HepG2 (cell line): ENCODE measurements around the gene USP7. TPM values are rescaled to one million over a fixed set of nuclear protein-coding genes. Genes with fewer than 3 reads are reported as not detected.

Experiments
- ATAC-seq: fragments of 200-7000 bp; cut with Tn5 transposase; 3 replicates; pipeline ENCODE4 v1.9.1; 2020; ENCODE audit warnings: mild to moderate bottlenecking, moderate library complexity
- BruUV-seq: library from RNA; stranded (reverse); fragments of 400-500 nt; replicated peaks from 2 replicates; lab custom pipeline; 2021; lab: Mats Ljungman, UMichigan
- CTCF ChIA-PET: fragments of 300-600 bp; formaldehyde crosslinking; extraction: SDS; loops from one replicate; lab custom pipeline; 2021; ENCODE audit warnings: low total read pairs, inconsistent platforms, low intra/inter-chr PET ratio; lab: Yijun Ruan, JAX
- POLR2A ChIA-PET: fragments of 350-600 bp; sonication (Branson Sonifier 250); formaldehyde crosslinking; loops from one replicate; lab custom pipeline; 2020; ENCODE audit warnings: antibody characterized with exemption, inconsistent platforms; lab: Yijun Ruan, JAX
- DNase-seq: peaks from one replicate; pipeline ENCODE4 v3.0.0-alpha.2; 2015; ENCODE audit warnings: low spot score
- FAIRE-seq: peaks from 3 replicates; lab custom pipeline; 2011; peaks lifted over from hg19 to GRCh38; lab: Jason Lieb, UNC
- H2AFZ ChIP-seq: one replicate; pipeline ENCODE4 v1.6.1; 2011; ENCODE audit warnings: low read length, inconsistent platforms
- H3K27ac ChIP-seq: fragments of 300-600 bp; 3 replicates; pipeline ENCODE4 v1.8.0; 2011; ENCODE audit warnings: mixed run types, mild to moderate bottlenecking, mixed read lengths, low read length, inconsistent platforms; ENCODE audit not compliant: insufficient read depth; ENCODE audit errors: extremely low read length
- H3K27me3 ChIP-seq, 2 experiments: fragments of 200-600 bp in 1 of 2; 2 replicates in 1 of 2; 3 replicates in 1 of 2; pipeline versions ENCODE4 v1.6.0 to v1.8.0; 2011; ENCODE audit warnings: low read length in 2 of 2, mild to moderate bottlenecking in 2 of 2, moderate library complexity in 2 of 2, inconsistent platforms in 1 of 2; ENCODE audit not compliant: insufficient read depth in 2 of 2, control insufficient read depth in 1 of 2
- H3K36me3 ChIP-seq, 2 experiments: fragments of 200-600 bp in 1 of 2; replicated peaks in 1 of 2; 2 replicates in 1 of 2; 3 replicates in 1 of 2; pipeline versions ENCODE4 v1.5.1 to v1.8.0; 2011; ENCODE audit warnings: low read length in 2 of 2, inconsistent platforms in 1 of 2; ENCODE audit not compliant: insufficient read depth in 2 of 2, control insufficient read depth in 1 of 2
- H3K4me1 ChIP-seq: 2 replicates; pipeline ENCODE4 v1.5.1; 2012; ENCODE audit warnings: low read length, inconsistent platforms; ENCODE audit not compliant: insufficient read depth
- H3K4me2 ChIP-seq: 2 replicates; pipeline ENCODE4 v1.6.0; 2011; ENCODE audit warnings: low read depth, low read length, inconsistent platforms
- H3K4me3 ChIP-seq, 3 experiments: fragments of 200-600 bp in 1 of 3; sonication (generic), shearing (Covaris generic) in 1 of 3; replicated peaks in 1 of 3; 2 replicates each; pipeline ENCODE4 v1.5.1; 2011 to 2016; ENCODE audit warnings: low read length in 3 of 3, inconsistent platforms in 2 of 3, low read depth in 2 of 3, mild to moderate bottlenecking in 2 of 3, control low read depth in 1 of 3, mixed read lengths in 1 of 3; ENCODE audit not compliant: insufficient read depth in 1 of 3
- H3K79me2 ChIP-seq: one replicate; pipeline ENCODE4 v1.6.1; 2011; ENCODE audit warnings: low read length, inconsistent platforms; ENCODE audit not compliant: insufficient read depth
- H3K9ac ChIP-seq: 2 replicates; pipeline ENCODE4 v1.6.0; 2011; ENCODE audit warnings: mild to moderate bottlenecking, low read depth, low read length, inconsistent platforms; ENCODE audit not compliant: insufficient read depth
- H3K9me3 ChIP-seq: 2 replicates; pipeline ENCODE4 v1.5.1; 2012; ENCODE audit warnings: mild to moderate bottlenecking, low read length
- H4K20me1 ChIP-seq: 2 replicates; pipeline ENCODE4 v1.6.0; 2011; ENCODE audit warnings: inconsistent platforms, mild to moderate bottlenecking, low read length, moderate library complexity; ENCODE audit not compliant: insufficient read depth
- CHD2 ChIP-seq: IDR thresholded peaks from 2 replicates; pipeline ENCODE4 v1.6.1; 2011; ENCODE audit warnings: low read depth, low read length, improper control_type of control experiment
- FOXO4 ChIP-seq: sonication (generic); formaldehyde crosslinking; conservative IDR thresholded peaks from 2 replicates; pipeline ENCODE4 v1.8.1; 2023; ENCODE audit warnings: missing genetic modification reagents
- MAFF ChIP-seq: IDR thresholded peaks from 2 replicates; pipeline ENCODE4 v1.6.1; 2011; ENCODE audit warnings: low read depth, low read length, improper control_type of control experiment
- MIER2 ChIP-seq: IDR thresholded peaks from 2 replicates; pipeline ENCODE4 v1.6.1; 2016; ENCODE audit warnings: missing biosample characterization, missing genetic modification reagents
- SMYD3 ChIP-seq: sonication (generic); formaldehyde crosslinking; IDR thresholded peaks from 2 replicates; pipeline ENCODE4 v1.8.1; 2023; ENCODE audit warnings: mild to moderate bottlenecking, missing genetic modification reagents
- TFDP1 ChIP-seq: IDR thresholded peaks from 2 replicates; pipeline ENCODE4 v1.6.1; 2016; ENCODE audit warnings: missing compliant biosample characterization, missing genetic modification reagents, borderline replicate concordance
- ZGPAT ChIP-seq: IDR thresholded peaks from 2 replicates; pipeline ENCODE4 v1.6.1; 2016; ENCODE audit warnings: mild to moderate bottlenecking
- ZNF432 ChIP-seq: sonication (generic); formaldehyde crosslinking; IDR thresholded peaks from 2 replicates; pipeline ENCODE4 v1.5.0; 2020; ENCODE audit warnings: missing genetic modification reagents, mild to moderate bottlenecking, borderline replicate concordance
- ZNF574 ChIP-seq: sonication (generic); formaldehyde crosslinking; IDR thresholded peaks from 2 replicates; pipeline ENCODE4 v1.4.0; 2020; ENCODE audit warnings: missing genetic modification reagents
- WGBS: methylation state at CpG from one replicate; pipeline ENCODE4 v1.1.6; 2017; ENCODE audit warnings: low lambda C conversion rate; 5-methylcytosine and 5-hydroxymethylcytosine counted together
- in situ Hi-C: cut with HindIII; loops from 2 replicates; pipeline ENCODE4 v1.10.0; 2017; ENCODE audit warnings: low pct_unique_long_range_greater_than_20kb; ENCODE audit not compliant: extremely low pct_ligation_motif_present
- intact Hi-C: fragments of 100-400 bp; cut with micrococcal nuclease; formaldehyde crosslinking; loops from one replicate; pipeline ENCODE4 v1.10.0; 2022; ENCODE audit not compliant: unreplicated experiment
- polyA plus RNA-seq, 8 experiments: library from polyadenylated mRNA; depleted of rRNA in 3 of 8; stranded (reverse) in 7 of 8; unstranded in 1 of 8; fragments of >200 nt; fragmentation: Illumina TruSeq in 4 of 8; extraction: Trizol in 4 of 8; gene quantifications; 2 replicates each; pipeline versions ENCODE4 v1.2.1 to v1.2.3, GENCODE V29; 2011 to 2016; ENCODE audit warnings: low read depth in 4 of 8, missing spikeins in 1 of 8, mixed read lengths in 1 of 8; ENCODE audit not compliant: insufficient read depth in 1 of 8
- total RNA-seq, 5 experiments: library from RNA; depleted of rRNA; stranded (reverse); fragments of >200 nt; fragmentation: Illumina TruSeq; extraction: Trizol; gene quantifications; 2 replicates each; pipeline ENCODE4 v1.2.3, GENCODE V29; 2016; ENCODE audit warnings: low read depth in 1 of 5
- TF ChIP-seq, protein P1 (sequence below): sonication (generic); formaldehyde crosslinking; IDR thresholded peaks from 2 replicates; pipeline ENCODE4 v1.5.0; 2020; ENCODE audit warnings: mild to moderate bottlenecking, missing genetic modification reagents
- TF ChIP-seq, protein P2 (sequence below): sonication (generic); formaldehyde crosslinking; IDR thresholded peaks from 2 replicates; pipeline ENCODE4 v1.4.0; 2020; ENCODE audit warnings: mild to moderate bottlenecking, missing genetic modification reagents

Gene USP7
- total and polyA plus RNA-seq, 2 of the 13 experiments (the other 11 are each of a cell fraction or from before 2014, with no cell fraction given), result 52.5 to 173 TPM

DNA sequence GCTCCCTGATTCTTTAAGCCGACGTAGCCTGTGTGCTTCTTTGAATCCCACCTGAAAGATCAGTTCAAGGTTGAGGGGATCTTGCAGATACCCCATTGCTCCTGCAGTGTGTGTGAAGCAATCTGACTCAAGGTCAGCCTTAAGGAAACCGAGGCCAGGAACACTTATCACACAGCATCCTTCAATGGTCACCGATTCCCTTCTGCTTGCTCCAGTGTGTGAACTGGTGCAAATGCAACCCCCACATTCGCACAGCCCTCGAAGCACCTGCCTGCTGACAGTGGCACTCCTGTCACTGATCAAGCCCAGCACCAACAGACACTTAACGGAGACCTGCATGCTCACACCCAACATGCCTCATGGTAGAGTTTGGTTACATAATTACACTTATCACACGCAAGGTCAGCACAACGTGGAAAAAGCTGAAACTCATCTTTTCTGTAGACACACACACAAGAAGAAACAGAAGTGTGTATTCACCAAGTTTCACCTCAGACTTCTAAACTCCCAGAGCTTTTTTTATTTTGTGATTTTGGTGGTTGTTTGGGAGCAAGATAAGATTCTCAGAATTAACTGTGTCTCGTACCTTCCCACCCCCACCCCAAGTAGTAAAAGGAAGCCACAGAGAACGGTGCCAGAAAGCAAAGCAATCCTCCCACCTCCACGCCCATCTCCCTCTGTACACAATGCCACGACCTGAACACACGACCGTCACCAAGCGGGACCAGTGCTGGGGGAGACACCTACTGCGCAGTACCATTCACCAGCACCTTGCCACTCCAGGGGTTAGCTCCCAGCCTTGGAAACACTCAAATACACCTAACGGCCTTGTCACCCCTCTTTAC, 44.4 kb downstream of the USP7 start:
- BruUV-seq, result no TSS peak
- no peak overlapping the region for H3K4me2 ChIP-seq
- TF ChIP-seq FOXO4, result 0 out of 2 replicates have a peak, but pooled peaks have one; percentile 57
- TF ChIP-seq, protein P1, sequence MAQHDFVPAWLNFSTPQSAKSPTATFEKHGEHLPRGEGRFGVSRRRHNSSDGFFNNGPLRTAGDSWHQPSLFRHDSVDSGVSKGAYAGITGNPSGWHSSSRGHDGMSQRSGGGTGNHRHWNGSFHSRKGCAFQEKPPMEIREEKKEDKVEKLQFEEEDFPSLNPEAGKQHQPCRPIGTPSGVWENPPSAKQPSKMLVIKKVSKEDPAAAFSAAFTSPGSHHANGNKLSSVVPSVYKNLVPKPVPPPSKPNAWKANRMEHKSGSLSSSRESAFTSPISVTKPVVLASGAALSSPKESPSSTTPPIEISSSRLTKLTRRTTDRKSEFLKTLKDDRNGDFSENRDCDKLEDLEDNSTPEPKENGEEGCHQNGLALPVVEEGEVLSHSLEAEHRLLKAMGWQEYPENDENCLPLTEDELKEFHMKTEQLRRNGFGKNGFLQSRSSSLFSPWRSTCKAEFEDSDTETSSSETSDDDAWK (CRISPR knock-in tag), result no peak
- TF ChIP-seq MIER2 (CRISPR knock-in tag), result no peak
- no peak for TF ChIP-seq TFDP1 (CRISPR knock-in tag)
- TF ChIP-seq SMYD3 (CRISPR knock-in tag), result no peak
- TF ChIP-seq, protein P2, sequence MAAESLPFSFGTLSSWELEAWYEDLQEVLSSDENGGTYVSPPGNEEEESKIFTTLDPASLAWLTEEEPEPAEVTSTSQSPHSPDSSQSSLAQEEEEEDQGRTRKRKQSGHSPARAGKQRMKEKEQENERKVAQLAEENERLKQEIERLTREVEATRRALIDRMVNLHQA (CRISPR knock-in tag), result no peak
- 0 out of 2 replicates have a peak, but pooled peaks have one; percentile 30 for TF ChIP-seq CHD2
- peak; percentile 54; the same call in 1 of the 2 replicates for TF ChIP-seq MAFF
- TF ChIP-seq ZNF574 (CRISPR knock-in tag), result no peak
- TF ChIP-seq ZGPAT, result no peak
- no peak for TF ChIP-seq ZNF432

More for the DNA sequence above, 44.4 kb downstream of the USP7 start:
- Histone ChIP-seq H3K9ac (no peak overlapping the region), H3K36me3 (peaks cover 65 to 100% of the 10 kb centered on the region in 2 experiments), H2AFZ (no peak overlapping the region), H3K4me3 (no peak overlapping the region), H3K27ac (no peak overlapping the region), H3K9me3 (no peaks in the 10 kb centered on the region), H3K79me2 (peaks cover 31% of the 10 kb centered on the region), H3K4me1 (no peaks in the 10 kb centered on the region), H4K20me1 (peaks cover 18% of the 10 kb centered on the region), H3K27me3 (no peaks in the 10 kb centered on the region)
- FAIRE-seq (no peak), ATAC-seq (peak; percentile 13), DNase-seq (no peak)
- intact Hi-C loops (no loop called here), in situ Hi-C loops (no loop called here)
- CTCF ChIA-PET, result no interaction called here
- WGBS, result 96% methylated on average over 18 of the region's 18 CpGs
- POLR2A ChIA-PET, result no interaction called here
